Endodermal cell (in vitro differentiated cells): ENCODE data around the gene LCN2. TPM values are rescaled to one million over a fixed set of nuclear protein-coding genes. Genes with fewer than 3 reads are reported as not detected.

Experiments used
- DNase-seq: peaks from one replicate; pipeline ENCODE4 v3.0.0-alpha.2; 2017
- H3K27ac ChIP-seq: 2 replicates; pipeline ENCODE4 v1.5.1; 2013; ENCODE audit warnings: mild to moderate bottlenecking, low read depth, low read length, moderate library complexity
- H3K27me3 ChIP-seq: 2 replicates; pipeline ENCODE4 v1.6.1; 2013; ENCODE audit warnings: mild to moderate bottlenecking, low read length, moderate library complexity; ENCODE audit not compliant: insufficient read depth, control insufficient read depth, poor library complexity, severe bottlenecking
- H3K36me3 ChIP-seq: 2 replicates; pipeline ENCODE4 v1.7.0; 2013; ENCODE audit warnings: mild to moderate bottlenecking, low read length, moderate library complexity; ENCODE audit not compliant: control insufficient read depth, insufficient read depth
- H3K4me1 ChIP-seq: one replicate; pipeline ENCODE4 v1.7.0; 2013; ENCODE audit warnings: low read length; ENCODE audit not compliant: control insufficient read depth, insufficient read depth
- H3K4me3 ChIP-seq: 2 replicates; pipeline ENCODE4 v1.5.1; 2013; ENCODE audit warnings: mild to moderate bottlenecking, low read length, moderate library complexity
- H3K9ac ChIP-seq: 2 replicates; pipeline ENCODE4 v1.6.1; 2013; ENCODE audit warnings: mild to moderate bottlenecking, low read length, moderate library complexity; ENCODE audit not compliant: poor library complexity, severe bottlenecking; ENCODE audit errors: extremely low read depth
- H3K9me3 ChIP-seq: 2 replicates; pipeline ENCODE4 v1.6.1; 2013; ENCODE audit warnings: mild to moderate bottlenecking, low read length, moderate library complexity; ENCODE audit not compliant: control insufficient read depth
- H3K27ac Mint-ChIP-seq: 2 replicates; pipeline ENCODE4 v1.8.0; 2020; ENCODE audit warnings: mixed read lengths
- H3K27me3 Mint-ChIP-seq: 2 replicates; pipeline ENCODE4 v1.8.0; 2021; ENCODE audit warnings: mild to moderate bottlenecking, mixed read lengths; ENCODE audit not compliant: insufficient read depth
- H3K36me3 Mint-ChIP-seq: 2 replicates; pipeline ENCODE4 v1.8.0; 2020; ENCODE audit warnings: low read depth, mixed read lengths
- H3K4me1 Mint-ChIP-seq: 2 replicates; pipeline ENCODE4 v1.8.0; 2020; ENCODE audit warnings: mixed read lengths
- H3K4me3 Mint-ChIP-seq: 2 replicates; pipeline ENCODE4 v1.8.0; 2020; ENCODE audit warnings: mild to moderate bottlenecking, moderate library complexity, mixed read lengths
- H3K9me3 Mint-ChIP-seq: 2 replicates; pipeline ENCODE4 v1.8.0; 2020; ENCODE audit warnings: mild to moderate bottlenecking, mixed read lengths
- CTCF ChIP-seq: fragments of 200-600 bp; sonication (generic); conservative IDR thresholded peaks from 2 replicates; pipeline ENCODE4 v1.5.0; 2021; ENCODE audit warnings: antibody characterized with exemption, mild to moderate bottlenecking
- WGBS, 2 experiments: methylation state at CpG; one replicate each; pipeline versions ENCODE4 v1.1.5 to v1.1.7; 2013; ENCODE audit warnings: missing lambda C conversion rate in 2 of 2, mixed read lengths in 1 of 2; ENCODE audit not compliant: insufficient coverage in 1 of 2, insufficient read length in 1 of 2; 5-methylcytosine and 5-hydroxymethylcytosine counted together
- total RNA-seq, 2 donors: library from RNA; stranded (reverse); fragmentation: NEBNext Ultra II Directional in 1 of 2; extraction: Animal tissue kit (Norgen Biotek cat#: 25700) in 1 of 2; gene quantifications; 2 replicates in 1 of 2; 3 replicates in 1 of 2; pipeline ENCODE4 v1.2.1, GENCODE V29; 2021

Gene LCN2
- total RNA-seq, 2 donors from 2014 or later = not detected

DNA sequence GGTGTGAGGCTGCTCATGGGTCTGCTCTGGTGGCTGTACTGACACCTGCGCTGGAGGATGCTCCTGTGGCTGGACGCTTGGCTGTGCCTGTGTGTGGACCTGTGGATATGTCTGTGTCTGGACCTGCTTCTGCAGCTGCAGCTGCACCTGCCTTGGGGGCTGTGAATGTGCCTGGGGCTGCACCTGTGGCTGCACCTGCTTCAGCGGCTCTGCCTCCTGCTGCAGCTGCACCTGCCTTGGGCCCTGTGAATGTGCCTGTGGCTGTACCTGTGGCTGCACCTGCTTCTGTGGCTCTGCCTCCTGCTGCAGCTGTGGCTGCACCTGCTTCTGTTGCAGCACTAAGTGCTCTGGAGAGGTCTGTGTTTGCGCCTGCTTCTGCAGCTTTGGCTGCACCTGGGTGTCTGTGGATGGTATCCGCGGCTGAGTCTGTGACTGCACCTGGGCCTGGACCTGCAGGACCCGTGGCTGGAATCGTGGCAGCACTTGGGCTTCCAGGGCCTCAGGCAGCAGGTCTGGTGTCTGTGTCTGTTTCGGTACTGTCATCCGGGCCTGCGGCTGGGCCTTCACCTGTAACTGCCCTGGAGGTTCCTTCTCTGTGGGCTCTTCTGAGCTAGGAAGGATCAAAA lies 29.7 kb downstream of the LCN2 start:
- H3K27ac ChIP-seq = no peak overlapping the region
- H3K9me3 ChIP-seq = peaks cover 15% of the 10 kb centered on the region
- 96 to 97% methylated on average over 10 to 11 of the region's 11 CpGs for WGBS, 2 experiments
- no peak overlapping the region for H3K27ac Mint-ChIP-seq
- H3K36me3 Mint-ChIP-seq = peaks cover 82% of the 10 kb centered on the region
- no peaks in the 10 kb centered on the region for H3K27me3 ChIP-seq
- H3K4me1 Mint-ChIP-seq = no peaks in the 10 kb centered on the region
- peaks cover 7% of the 10 kb centered on the region for H3K9me3 Mint-ChIP-seq
- no peak overlapping the region for H3K4me3 Mint-ChIP-seq
- no peak overlapping the region for H3K9ac ChIP-seq
- H3K27me3 Mint-ChIP-seq = no peaks in the 10 kb centered on the region
- TF ChIP-seq CTCF = no peak
- DNase-seq = no peak
- H3K4me1 ChIP-seq = no peaks in the 10 kb centered on the region
- H3K4me3 ChIP-seq = no peak overlapping the region
- peaks cover 87% of the 10 kb centered on the region for H3K36me3 ChIP-seq

- peaks cover 82% of the 10 kb centered on the region for H3K36me3 ChIP-seq
- Mint-ChIP-seq H3K36me3 (peaks cover 78% of the 10 kb centered on the region), H3K27ac (no peak overlapping the region)
Observed at GRCh38 chr9:128180001-128180400, 30.7 kb downstream of the LCN2 start.

GRCh38 chr9:128180447-128180846 lies 31.2 kb downstream of the LCN2 start:
- no peak overlapping the region for H3K4me3 ChIP-seq
- H3K9me3 ChIP-seq = peaks cover 15% of the 10 kb centered on the region
- no peak overlapping the region for H3K9ac ChIP-seq
- Mint-ChIP-seq H3K4me3 (no peak overlapping the region), H3K9me3 (peaks cover 7% of the 10 kb centered on the region), H3K36me3 (peaks cover 74% of the 10 kb centered on the region), H3K27me3 (no peaks in the 10 kb centered on the region), H3K27ac (no peak overlapping the region), H3K4me1 (no peaks in the 10 kb centered on the region)
- 96 to 98% methylated on average over 5 to 8 of the region's 8 CpGs for WGBS, 2 experiments
- H3K27me3 ChIP-seq = no peaks in the 10 kb centered on the region
- DNase-seq = no peak
- no peak overlapping the region for H3K27ac ChIP-seq
- H3K36me3 ChIP-seq = peaks cover 82% of the 10 kb centered on the region
- TF ChIP-seq CTCF = no peak
- no peaks in the 10 kb centered on the region for H3K4me1 ChIP-seq

More at GRCh38 chr9:128180001-128180400, 30.7 kb downstream of the LCN2 start:
- peaks cover 15% of the 10 kb centered on the region for H3K9me3 ChIP-seq
- H3K4me1 ChIP-seq = no peaks in the 10 kb centered on the region
- no peak overlapping the region for H3K27ac ChIP-seq
- WGBS, 2 experiments = 94 to 98% methylated on average over 7 to 8 of the region's 8 CpGs
- Mint-ChIP-seq H3K4me1 (no peaks in the 10 kb centered on the region), H3K4me3 (no peak overlapping the region), H3K9me3 (peaks cover 7% of the 10 kb centered on the region), H3K27me3 (no peaks in the 10 kb centered on the region)
- no peaks in the 10 kb centered on the region for H3K27me3 ChIP-seq
- TF ChIP-seq CTCF = no peak
- no peak for DNase-seq
- no peak overlapping the region for H3K9ac ChIP-seq
- H3K4me3 ChIP-seq = no peak overlapping the region
